Activated T-cell treated with anti-CD3 and anti-CD28 coated beads for 1 hour (primary cell): ENCODE results near the gene HHEX.
"Not testable (repeated sequence)": the region's sequence is repeated elsewhere in the genome, so short reads cannot be mapped to it uniquely, and the experiment has no call there.

Experiments used
- DNase-seq: peaks from one replicate; pipeline ENCODE4 v3.0.0-alpha.2; 2020; ENCODE audit warnings: low read depth

HHEX gene

DNA sequence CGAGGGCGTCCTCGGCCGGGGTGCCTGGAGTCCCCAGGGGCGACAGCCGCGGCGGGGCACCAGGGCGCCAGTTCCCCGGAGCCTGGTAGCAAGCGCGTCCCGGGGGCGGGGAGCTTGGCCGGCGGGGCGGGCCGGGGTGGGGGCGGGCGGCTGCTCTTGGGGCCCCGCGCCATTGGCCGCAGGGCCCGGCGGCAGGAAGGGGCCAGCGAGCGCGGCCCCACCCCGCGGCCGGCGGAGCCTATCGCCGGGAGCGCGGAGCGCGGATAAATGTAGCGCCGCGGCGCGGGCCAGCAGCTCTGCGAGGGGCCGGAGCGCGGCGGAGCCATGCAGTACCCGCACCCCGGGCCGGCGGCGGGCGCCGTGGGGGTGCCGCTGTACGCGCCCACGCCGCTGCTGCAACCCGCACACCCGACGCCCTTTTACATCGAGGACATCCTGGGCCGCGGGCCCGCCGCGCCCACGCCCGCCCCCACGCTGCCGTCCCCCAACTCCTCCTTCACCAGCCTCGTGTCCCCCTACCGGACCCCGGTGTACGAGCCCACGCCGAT lies at the start of gene HHEX:
TSS of gene HHEX (plus strand) at position 293 of the 548 bp plus-strand sequence. CDS start at position 325, 32 bp downstream.
- DNase-seq = no peak

GRCh38 chr10:92640107-92640506 lies 49.6 kb upstream of the HHEX start:
- no peak for DNase-seq

- no peak for DNase-seq
Measured at GRCh38 chr10:92641492-92641891, 48.3 kb upstream of the HHEX start.

GRCh38 chr10:92644921-92645320 lies 44.8 kb upstream of the HHEX start:
- no peak for DNase-seq

DNA sequence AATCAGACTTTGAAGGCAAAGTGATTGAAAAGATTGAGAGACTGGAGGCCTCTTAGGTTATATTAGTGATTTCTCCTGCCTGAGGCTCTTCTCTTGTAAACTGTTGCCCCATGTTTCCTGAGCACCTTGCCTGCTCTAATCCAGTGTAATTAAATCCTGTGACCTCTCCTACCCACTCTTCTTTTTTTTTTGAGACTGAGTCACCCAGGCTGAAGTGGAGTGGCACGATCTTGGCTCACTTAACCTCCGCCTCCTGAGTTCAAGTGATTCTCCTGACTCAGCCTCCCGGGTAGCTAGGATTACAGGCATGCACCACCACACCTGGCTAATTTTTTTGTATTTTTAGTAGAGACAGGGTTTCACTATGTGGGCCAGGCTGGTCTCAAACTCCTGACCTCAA lies 38.9 kb upstream of the HHEX start:
- DNase-seq = not testable (repeated sequence)

DNA sequence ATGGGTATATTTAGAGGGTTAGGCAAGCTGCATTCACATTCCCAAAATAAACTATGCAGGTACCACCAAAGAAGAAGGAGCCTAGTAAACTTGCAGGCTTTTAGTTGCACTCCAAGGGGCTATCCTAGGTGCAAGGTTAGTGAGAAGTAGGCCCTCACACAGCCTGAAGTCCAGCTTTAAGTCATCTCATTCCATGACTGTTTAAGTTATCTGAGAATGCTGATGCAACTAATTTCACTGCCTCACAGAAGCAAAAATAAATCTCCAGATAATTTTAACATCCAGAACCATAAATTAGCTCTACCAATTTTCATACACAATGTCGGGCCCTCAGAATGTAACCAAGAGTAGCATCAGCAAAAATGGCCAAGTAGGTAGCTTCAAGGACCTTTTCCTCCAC lies 34.3 kb upstream of the HHEX start:
- DNase-seq = no peak

DNA sequence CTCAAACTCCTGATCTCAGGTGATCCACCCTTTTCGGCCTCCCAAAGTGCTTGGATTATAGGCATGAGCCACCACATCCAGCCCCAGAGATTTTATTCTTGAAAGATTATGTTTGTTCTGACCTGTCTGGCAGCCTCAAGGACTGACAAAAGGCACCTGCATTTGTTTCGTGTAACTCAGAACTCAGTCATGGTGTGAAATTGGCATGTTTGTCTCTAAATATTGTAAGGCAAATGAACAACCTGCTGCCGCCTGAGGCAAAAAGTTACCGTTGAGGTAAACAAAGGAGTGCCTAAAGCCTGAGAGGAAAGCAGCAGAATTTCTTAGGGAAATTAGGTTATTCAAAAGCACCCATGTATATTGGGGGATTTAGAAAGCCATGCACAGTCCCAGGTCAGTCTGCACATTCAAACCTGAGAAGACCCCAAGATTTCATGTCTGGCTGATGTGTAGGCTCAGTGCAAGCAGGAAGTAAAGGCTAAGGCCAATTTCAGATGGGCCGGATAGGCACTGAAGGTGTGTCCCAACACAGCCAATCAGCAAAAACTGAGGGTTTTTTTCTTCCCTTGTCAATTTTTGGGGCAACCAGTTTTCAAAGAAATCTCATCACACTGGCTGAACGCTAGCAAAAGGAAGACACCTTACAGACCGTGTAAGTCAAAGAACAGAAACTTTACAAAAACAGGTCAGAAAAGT lies 33.3 kb upstream of the HHEX start:
- DNase-seq = no peak

- no peak for DNase-seq
Measured at GRCh38 chr10:92657024-92657423, 32.7 kb upstream of the HHEX start.

DNA sequence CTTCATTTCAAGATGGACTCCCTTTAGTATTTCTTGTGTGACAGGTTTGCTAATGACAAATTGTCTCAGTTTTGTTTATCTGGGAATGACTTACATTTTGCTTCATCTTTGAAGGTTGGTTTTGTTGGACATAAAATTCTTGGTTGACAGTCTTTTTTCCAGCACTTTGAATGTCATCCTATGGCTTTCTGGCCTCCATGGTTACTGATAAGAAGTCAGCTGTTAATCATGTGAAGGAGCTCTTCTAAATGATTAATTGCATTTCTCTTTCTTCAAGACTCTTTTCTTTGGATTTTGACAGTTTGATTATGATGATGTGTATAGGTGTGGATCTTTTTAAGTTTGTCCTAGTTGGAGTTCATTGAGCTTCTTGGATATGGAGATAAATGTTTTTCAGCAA lies 26.9 kb upstream of the HHEX start:
- DNase-seq = no peak

- no peak for DNase-seq
Measured at GRCh38 chr10:92664322-92664721, 25.4 kb upstream of the HHEX start.

- DNase-seq = no peak
Measured at GRCh38 chr10:92667078-92667477, 22.7 kb upstream of the HHEX start.

- no peak for DNase-seq
Measured at GRCh38 chr10:92677708-92678107, 12.0 kb upstream of the HHEX start.

GRCh38 chr10:92678206-92678605 lies 11.5 kb upstream of the HHEX start:
- no peak for DNase-seq

DNA sequence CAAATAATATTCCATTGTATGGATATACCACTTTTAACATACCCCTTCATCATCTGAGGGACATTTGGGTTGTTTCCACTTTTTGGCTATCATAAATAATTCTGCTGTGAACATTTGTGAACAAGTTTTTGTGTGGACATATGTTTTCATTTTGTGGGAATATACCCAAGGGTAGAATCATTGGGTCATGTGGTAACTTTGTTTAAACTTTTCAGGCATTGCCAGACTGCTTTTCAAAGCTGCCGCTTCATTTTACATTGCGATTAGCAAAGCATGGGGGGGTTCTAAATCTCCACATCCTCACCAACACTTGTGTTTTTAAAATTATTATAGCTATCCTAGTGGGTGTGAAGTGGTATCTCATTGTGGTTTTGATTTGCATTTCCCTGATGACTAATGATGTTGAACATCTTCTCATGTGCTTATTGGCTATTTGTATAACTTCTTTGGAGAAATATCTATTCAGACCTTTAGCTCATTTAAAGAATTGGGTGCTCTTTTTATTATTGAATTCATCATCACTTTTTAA lies 8.4 kb upstream of the HHEX start:
- DNase-seq = no peak

- DNase-seq = no peak
Measured at GRCh38 chr10:92688573-92688926, 1.2 kb upstream of the HHEX start.

DNA sequence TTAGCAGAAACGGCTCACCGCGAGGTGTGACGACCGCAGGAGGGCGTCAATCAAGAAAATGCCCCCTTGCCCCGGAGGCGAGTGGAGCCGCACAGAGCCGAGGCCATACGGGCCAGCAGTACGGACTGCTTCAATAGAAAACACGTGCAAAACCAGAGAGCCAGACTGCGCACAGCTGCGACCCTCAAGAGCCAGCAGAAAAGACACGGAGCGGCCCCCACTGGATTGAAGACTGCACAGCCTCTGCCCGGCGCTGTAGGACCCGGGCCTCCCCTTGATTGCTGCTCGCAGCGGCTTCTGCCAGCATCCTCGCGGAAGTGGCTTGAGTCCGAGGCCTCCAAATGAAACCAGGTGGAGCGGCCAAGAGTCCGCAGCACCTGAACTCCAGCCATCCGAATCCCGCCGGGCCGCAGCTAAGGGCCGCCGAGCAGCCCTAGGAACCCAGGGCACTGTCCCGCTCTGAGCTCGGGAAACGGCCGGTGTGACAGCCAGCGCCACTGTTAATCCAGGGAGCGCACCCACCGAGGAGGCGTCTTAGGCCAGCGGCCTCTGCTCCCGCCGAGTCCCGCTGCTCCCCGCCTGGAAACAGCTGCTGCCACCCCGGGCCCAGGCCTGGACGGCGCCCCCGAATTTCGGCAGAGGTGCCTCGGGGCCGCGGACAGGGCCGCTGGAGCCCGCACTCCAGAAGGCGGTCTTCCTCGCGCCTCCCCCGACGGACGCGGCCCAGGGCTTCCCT lies 660 bp upstream of the HHEX start:
- no peak for DNase-seq

DNA sequence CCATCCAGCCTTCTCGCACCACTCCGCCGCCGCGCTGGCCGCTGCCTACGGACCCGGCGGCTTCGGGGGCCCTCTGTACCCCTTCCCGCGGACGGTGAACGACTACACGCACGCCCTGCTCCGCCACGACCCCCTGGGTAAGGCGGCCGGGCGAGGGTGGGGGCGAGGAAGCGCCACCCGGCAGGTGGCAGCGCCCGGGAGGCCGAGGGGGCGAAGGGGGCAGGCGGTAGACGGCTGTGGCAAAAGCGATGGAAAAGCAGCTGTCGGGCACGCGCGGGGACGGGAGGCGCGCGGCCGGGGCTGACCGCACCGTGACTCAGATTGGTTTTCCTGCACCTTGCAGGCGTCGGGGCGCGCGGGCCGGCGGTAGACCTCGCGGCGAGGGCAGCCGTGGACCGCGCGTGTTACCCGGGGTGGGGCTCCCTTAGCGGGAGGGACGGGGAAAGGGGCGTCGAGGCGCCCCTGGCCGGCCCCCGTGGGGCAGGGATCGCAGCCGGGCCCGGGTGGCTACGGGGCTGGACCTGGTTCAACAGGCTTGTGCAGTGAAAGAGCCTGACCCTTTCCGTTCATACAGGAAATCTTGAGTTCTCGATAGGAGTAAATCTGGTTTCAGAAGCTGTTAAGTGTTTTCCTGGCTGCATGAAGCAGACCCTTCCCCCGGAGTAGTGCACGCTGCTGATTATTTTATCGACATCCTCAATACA lies 608 bp downstream of the HHEX start:
- peak; percentile 37 for DNase-seq

DNA sequence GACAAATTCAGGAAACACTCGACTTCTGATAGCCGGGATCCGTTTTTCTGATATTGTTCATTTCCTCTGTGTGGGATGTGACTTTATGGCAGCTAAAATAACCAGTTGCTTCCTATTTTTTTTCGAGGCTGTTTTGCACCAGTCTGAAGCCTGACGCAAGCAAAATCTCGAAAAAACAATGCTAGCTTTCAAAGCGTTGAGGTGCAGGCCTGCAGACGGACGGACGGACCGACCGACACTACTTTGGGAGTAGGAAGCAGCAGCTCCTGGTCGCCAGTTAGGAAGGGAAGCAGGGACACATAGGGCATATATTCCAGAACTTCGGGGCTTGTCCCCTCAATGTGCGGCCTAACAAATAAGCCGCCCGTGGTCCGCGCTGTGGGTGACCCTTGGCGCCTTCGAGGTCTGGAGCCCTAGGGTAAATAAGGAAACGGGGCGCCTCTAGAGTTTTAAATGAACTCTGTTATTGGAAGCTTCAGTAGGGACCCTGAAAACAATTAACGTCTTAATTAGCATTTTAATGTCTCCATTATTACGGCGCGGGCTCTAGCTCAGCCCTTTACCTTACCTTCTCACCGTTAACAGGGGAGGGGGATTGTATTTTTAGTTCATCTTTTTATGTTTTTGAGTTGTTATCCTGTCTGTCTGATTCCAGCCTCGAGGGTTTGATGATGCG lies 1.3 kb downstream of the HHEX start:
- DNase-seq = no peak

DNA sequence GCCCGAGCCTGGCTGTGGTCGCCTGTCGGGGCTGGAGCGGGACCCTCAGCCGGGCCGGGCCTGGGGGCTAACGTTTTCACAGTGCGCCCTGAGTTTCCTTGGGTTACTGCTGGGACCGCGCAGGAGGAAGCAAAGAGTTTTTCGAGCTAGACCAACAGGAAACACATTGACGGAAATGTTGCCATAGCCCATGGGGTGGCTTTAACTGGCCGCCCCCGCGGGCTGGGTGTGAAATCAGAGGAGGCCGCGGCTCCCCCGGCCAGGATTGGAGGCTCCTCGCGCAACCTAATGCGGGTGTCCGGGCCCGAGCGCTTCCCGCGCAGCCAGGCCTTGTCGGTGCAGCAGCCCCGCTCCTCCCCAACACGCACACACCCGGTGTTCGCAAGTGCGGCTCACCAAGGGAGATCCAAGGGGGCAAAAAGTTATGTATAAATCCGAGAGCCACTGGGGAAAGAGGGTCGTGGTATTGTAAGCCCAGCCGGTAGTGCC lies 1.9 kb downstream of the HHEX start:
- no peak for DNase-seq

- DNase-seq = no peak
Measured at GRCh38 chr10:92692080-92692671, 2.4 kb downstream of the HHEX start.

DNA sequence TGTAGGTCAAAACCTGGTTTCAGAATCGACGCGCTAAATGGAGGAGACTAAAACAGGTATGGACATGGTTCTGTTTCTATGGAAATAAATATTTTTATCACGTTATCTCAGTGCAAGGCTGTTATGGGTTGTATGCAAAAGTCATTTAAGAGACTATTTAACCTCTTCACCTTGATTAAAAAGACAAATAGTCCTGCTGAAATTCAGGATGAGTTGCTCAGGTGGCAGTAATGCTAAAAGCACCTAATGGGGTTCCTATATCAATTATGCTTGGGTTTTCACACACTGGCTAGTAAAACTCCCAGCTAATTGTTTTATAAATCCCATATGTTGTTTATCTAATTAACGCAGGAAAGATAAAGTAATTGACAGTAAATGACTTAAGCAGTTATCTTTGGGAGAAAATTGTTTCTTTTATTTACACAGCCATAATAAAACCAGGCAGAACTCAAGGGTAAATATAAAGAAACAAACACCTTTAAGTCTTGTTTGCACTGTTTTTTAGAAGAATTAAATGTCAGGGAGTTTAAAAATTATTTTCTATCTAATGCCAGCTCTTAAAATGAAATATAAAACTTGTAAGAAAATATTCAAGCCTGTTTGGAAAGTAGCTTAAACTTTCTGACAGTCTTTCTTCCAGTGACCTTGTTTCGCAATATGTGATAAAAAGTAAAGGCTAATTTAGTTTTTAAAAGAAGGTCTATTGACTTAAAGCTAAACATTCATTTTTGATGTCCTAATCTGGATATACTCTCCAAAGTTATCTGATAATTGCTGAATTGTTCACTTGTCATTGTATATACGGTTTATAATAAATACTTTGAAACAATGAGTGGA lies 3.2 kb downstream of the HHEX start:
- DNase-seq = no peak
